Measurements from ENCODE around the gene STAG1. TPM values are rescaled to one million over a fixed set of nuclear protein-coding genes. Genes with fewer than 3 reads are reported as not detected.
A peak's percentile ranks its signal among the peaks of the same experiment; 100 is the strongest.
"Not testable (repeated sequence)": the region's sequence is repeated elsewhere in the genome, so short reads cannot be mapped to it uniquely, and the experiment has no call there.

The STAG1 gene
- polyA plus RNA-seq, 1 experiment = 13.8 TPM

DNA sequence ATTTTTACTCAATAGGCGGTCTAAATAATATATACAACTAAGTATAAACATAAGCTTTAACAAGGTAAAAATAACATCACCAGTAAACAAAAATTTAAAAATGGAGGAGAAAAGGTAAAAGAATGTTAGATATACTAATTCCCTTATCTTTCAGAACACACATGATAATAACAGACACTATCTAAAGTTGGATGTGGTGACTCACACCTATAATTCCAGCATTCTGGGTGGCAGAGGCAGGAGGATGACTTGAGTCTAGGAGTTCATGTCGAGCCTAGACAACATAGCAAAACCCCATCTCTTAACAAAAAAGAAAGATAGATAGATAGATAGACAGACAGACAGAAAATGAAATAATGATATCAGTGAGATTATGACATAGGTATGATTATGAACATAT, 85.1 kb downstream of the STAG1 start:
- CTCF ChIA-PET = no interaction called here
- no peak for DNase-seq (ENCODE audit: low read depth)
- TF ChIP-seq, protein P1, sequence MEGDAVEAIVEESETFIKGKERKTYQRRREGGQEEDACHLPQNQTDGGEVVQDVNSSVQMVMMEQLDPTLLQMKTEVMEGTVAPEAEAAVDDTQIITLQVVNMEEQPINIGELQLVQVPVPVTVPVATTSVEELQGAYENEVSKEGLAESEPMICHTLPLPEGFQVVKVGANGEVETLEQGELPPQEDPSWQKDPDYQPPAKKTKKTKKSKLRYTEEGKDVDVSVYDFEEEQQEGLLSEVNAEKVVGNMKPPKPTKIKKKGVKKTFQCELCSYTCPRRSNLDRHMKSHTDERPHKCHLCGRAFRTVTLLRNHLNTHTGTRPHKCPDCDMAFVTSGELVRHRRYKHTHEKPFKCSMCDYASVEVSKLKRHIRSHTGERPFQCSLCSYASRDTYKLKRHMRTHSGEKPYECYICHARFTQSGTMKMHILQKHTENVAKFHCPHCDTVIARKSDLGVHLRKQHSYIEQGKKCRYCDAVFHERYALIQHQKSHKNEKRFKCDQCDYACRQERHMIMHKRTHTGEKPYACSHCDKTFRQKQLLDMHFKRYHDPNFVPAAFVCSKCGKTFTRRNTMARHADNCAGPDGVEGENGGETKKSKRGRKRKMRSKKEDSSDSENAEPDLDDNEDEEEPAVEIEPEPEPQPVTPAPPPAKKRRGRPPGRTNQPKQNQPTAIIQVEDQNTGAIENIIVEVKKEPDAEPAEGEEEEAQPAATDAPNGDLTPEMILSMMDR (IDR thresholded peaks at IDR 0.05; ENCODE audit: insufficient read depth, low read depth, low read length) = no peak

DNA sequence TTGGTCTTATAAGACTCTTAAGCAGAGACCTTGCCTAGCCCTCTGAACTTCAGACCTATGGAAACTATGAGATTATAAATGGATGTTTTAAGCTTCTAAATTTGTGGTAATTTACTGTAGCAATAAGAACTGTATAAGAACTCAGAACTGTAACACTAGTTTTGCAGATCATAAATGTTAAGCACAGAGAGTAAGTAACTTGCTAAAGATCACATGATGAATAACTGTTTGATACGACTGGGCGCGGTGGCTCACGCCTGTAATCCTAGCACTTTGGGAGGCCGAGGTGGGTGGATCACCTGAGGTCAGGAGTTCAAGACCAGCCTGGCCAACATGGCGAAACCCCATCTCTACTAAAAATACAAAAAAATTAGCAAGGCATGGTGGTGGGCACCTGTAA, 85.9 kb downstream of the STAG1 start:
- CTCF ChIA-PET = interaction anchor here (0.6 to 0.8 kb wide), 2 partner anchors 111 to 410 kb away, joined by 3 read pairs; no protein-coding TSS in a partner anchor
- DNase-seq (ENCODE audit: low read depth); POLR2A ChIA-PET; H3K27me3 ChIP-seq (ENCODE audit: control insufficient read depth, insufficient read depth, low read length); H3K4me3 ChIP-seq (ENCODE audit: low read depth, low read length); H3K36me3 ChIP-seq (ENCODE audit: control insufficient read depth, insufficient read depth, low read length): not testable (repeated sequence)

More for the DNA sequence above, 85.1 kb downstream of the STAG1 start:
- H3K27me3 ChIP-seq (ENCODE audit: control insufficient read depth, insufficient read depth, low read length) = no peaks in the 10 kb centered on the region
- H3K36me3 ChIP-seq (ENCODE audit: control insufficient read depth, insufficient read depth, low read length) = no peaks in the 10 kb centered on the region
- H3K4me3 ChIP-seq (ENCODE audit: low read depth, low read length) = no peak overlapping the region
- POLR2A ChIA-PET = no interaction called here

DNA sequence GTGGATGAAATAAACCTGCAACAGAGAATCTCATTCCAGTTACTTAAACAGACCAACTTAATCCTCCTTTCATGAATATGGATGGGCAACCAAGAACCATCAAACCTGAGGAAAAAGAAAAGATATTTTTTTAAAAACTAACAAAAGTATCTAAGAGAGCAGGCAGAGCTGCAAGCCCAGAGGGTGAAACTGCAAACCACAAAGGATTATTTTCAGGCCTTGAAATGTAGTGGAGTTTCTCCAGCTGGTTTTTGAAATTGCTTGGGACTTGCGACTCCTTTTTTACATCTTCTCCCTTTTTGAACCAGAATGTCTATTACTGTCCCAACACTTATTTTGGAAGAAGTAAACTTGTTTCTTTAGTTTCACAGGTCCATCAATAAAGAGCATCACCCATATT, 87.4 kb downstream of the STAG1 start:
- POLR2A ChIA-PET = no interaction called here
- no peak for DNase-seq (ENCODE audit: low read depth)

GRCh38 chr3:136661282-136661681, 90.9 kb downstream of the STAG1 start:
- Histone ChIP-seq H3K27me3 (ENCODE audit: control insufficient read depth, insufficient read depth, low read length) (no peaks in the 10 kb centered on the region), H3K4me3 (ENCODE audit: low read depth, low read length) (no peak overlapping the region), H3K36me3 (ENCODE audit: control insufficient read depth, insufficient read depth, low read length) (no peaks in the 10 kb centered on the region)
- DNase-seq (ENCODE audit: low read depth) = no peak
- CTCF ChIA-PET = no interaction called here
- TF ChIP-seq, protein P1 (IDR thresholded peaks at IDR 0.05; ENCODE audit: insufficient read depth, low read depth, low read length) = no peak
- POLR2A ChIA-PET = no interaction called here

More for the DNA sequence above, 87.4 kb downstream of the STAG1 start:
- Histone ChIP-seq H3K36me3 (ENCODE audit: control insufficient read depth, insufficient read depth, low read length) (no peaks in the 10 kb centered on the region), H3K4me3 (ENCODE audit: low read depth, low read length) (no peak overlapping the region), H3K27me3 (ENCODE audit: control insufficient read depth, insufficient read depth, low read length) (no peaks in the 10 kb centered on the region)
- CTCF ChIA-PET = no interaction called here
- TF ChIP-seq, protein P1 (IDR thresholded peaks at IDR 0.05; ENCODE audit: insufficient read depth, low read depth, low read length) = no peak

- ChIA-PET CTCF (interaction anchor here (1.0 kb wide), 1 partner anchor 93 kb away, joined by 3 read pairs; the partner anchor contains the start of gene STAG1), POLR2A (interaction anchor here (0.5 kb wide), 1 partner anchor 91 kb away, joined by 10 read pairs; no protein-coding TSS in a partner anchor)
- Histone ChIP-seq H3K27me3 (ENCODE audit: control insufficient read depth, insufficient read depth, low read length) (no peaks in the 10 kb centered on the region), H3K36me3 (ENCODE audit: control insufficient read depth, insufficient read depth, low read length) (no peaks in the 10 kb centered on the region), H3K4me3 (ENCODE audit: low read depth, low read length) (no peak overlapping the region)
- TF ChIP-seq, protein P1 (IDR thresholded peaks at IDR 0.05; ENCODE audit: insufficient read depth, low read depth, low read length) = no peak
- DNase-seq (ENCODE audit: low read depth) = peak; percentile 39
These were observed 93.1 kb downstream of the STAG1 start for GRCh38 chr3:136658946-136659682.

GRCh38 chr3:136657526-136657925, 94.7 kb downstream of the STAG1 start:
- TF ChIP-seq, protein P1 (IDR thresholded peaks at IDR 0.05; ENCODE audit: insufficient read depth, low read depth, low read length) = no peak
- no peak for DNase-seq (ENCODE audit: low read depth)
- no peaks in the 10 kb centered on the region for H3K27me3 ChIP-seq (ENCODE audit: control insufficient read depth, insufficient read depth, low read length)
- H3K4me3 ChIP-seq (ENCODE audit: low read depth, low read length) = no peak overlapping the region
- POLR2A ChIA-PET = no interaction called here
- CTCF ChIA-PET = no interaction called here
- H3K36me3 ChIP-seq (ENCODE audit: control insufficient read depth, insufficient read depth, low read length) = no peaks in the 10 kb centered on the region

All from BJ (cell line).